ENCODE results near the gene SLC4A3. TPM values are rescaled to one million over a fixed set of nuclear protein-coding genes. Genes with fewer than 3 reads are reported as not detected.
"Not testable (repeated sequence)": the region's sequence is repeated elsewhere in the genome, so short reads cannot be mapped to it uniquely, and the experiment has no call there.

SLC4A3 gene
- polyA plus RNA-seq, 1 of the 3 experiments (the other 2 are of a cell fraction) = 12.3 TPM

- POLR2A ChIA-PET = no interaction called here
- no peaks in the 10 kb centered on the region for H3K9me3 ChIP-seq
- no peaks in the 10 kb centered on the region for H3K79me2 ChIP-seq (ENCODE audit: insufficient read depth)
- no peak overlapping the region for H3K4me2 ChIP-seq
- H3K9me2 ChIP-seq = no peaks in the 10 kb centered on the region
- H3K27me3 ChIP-seq (ENCODE audit: insufficient read depth) = no peaks in the 10 kb centered on the region
- no peaks in the 10 kb centered on the region for H3K36me3 ChIP-seq (replicated peaks in 1 of 2; ENCODE audit: control insufficient read depth in 1 of 2, insufficient read depth in 2 of 2, low read length in 1 of 2)
- no peak overlapping the region for H3K4me3 ChIP-seq (ENCODE audit: low read depth in 2 of 2, low read length in 1 of 2)
- DNase-seq = no peak
- no peak overlapping the region for H3K9ac ChIP-seq
- TF ChIP-seq ELF1 (IDR thresholded peaks at IDR 0.05) (no peak), IRF3 (IDR thresholded peaks at IDR 0.05; ENCODE audit: low read depth, low read length) (no peak), SIN3A (IDR thresholded peaks at IDR 0.05; ENCODE audit: borderline replicate concordance, low read depth, low read length) (no peak), MEF2A (IDR thresholded peaks at IDR 0.05; ENCODE audit: borderline replicate concordance, low read depth) (no peak), EP300 (IDR thresholded peaks at IDR 0.05; ENCODE audit: borderline replicate concordance in 1 of 2, low read depth in 1 of 2, low read length in 1 of 2) (no peak), CTCF (IDR thresholded peaks at IDR 0.05) (no peak), MXI1 (IDR thresholded peaks at IDR 0.05; ENCODE audit: low read depth, low read length) (no peak), EZH2phosphoT487 (IDR thresholded peaks at IDR 0.05; ENCODE audit: borderline replicate concordance, low read depth) (no peak), NRF1 (IDR thresholded peaks at IDR 0.05; ENCODE audit: low read depth, low read length) (no peak), JUND (IDR thresholded peaks at IDR 0.05) (no peak), USF2 (IDR thresholded peaks at IDR 0.05; ENCODE audit: borderline replicate concordance, low read depth, low read length) (no peak), REST (IDR thresholded peaks at IDR 0.05; ENCODE audit: low read depth, low read length) (no peak), RAD21 (IDR thresholded peaks at IDR 0.05; ENCODE audit: low read length) (no peak), TEAD4 (IDR thresholded peaks at IDR 0.05; ENCODE audit: borderline replicate concordance, insufficient read depth) (no peak), FOSL2 (IDR thresholded peaks at IDR 0.05; ENCODE audit: borderline replicate concordance, low read depth) (no peak), RCOR1 (IDR thresholded peaks at IDR 0.05; ENCODE audit: low read length) (no peak), YY1 (IDR thresholded peaks at IDR 0.05; ENCODE audit: low read depth) (no peak)
- no peak overlapping the region for H3K27ac ChIP-seq (ENCODE audit: low read depth in 2 of 2, low read length in 1 of 2)
- H3F3A ChIP-seq (replicated peaks; ENCODE audit: insufficient read depth) = no peaks in the 10 kb centered on the region
- CTCF ChIA-PET = interaction anchor here (0.7 to 2.2 kb wide), 4 partner anchors 8 to 140 kb away, joined by 3 to 12 read pairs (median 7); no protein-coding TSS in a partner anchor
- H2AFZ ChIP-seq (ENCODE audit: low read depth) = peak overlapping the region; percentile 9; the same call in 1 of the 2 replicates
- no peaks in the 10 kb centered on the region for H4K20me1 ChIP-seq (ENCODE audit: insufficient read depth)
- 28% methylated on average over 6 of the region's 6 CpGs for WGBS (ENCODE audit: low lambda C conversion rate)
- peaks cover 5 to 7% of the 10 kb centered on the region in 2 experiments; a peak in 2 of 4 replicates for H3K4me1 ChIP-seq (ENCODE audit: control insufficient read depth in 1 of 2, insufficient read depth in 2 of 2, low read depth in 1 of 2, low read length in 1 of 2)
These were observed 54.4 kb downstream of the SLC4A3 start for GRCh38 chr2:219681694-219682300.

GRCh38 chr2:219683474-219683873 is 56.0 kb downstream of the SLC4A3 start:
- H3F3A ChIP-seq (replicated peaks; ENCODE audit: insufficient read depth); H3K9me3 ChIP-seq; H3K9ac ChIP-seq; H3K27me3 ChIP-seq (ENCODE audit: insufficient read depth); H3K4me1 ChIP-seq (ENCODE audit: control insufficient read depth in 1 of 2, insufficient read depth in 2 of 2, low read depth in 1 of 2, low read length in 1 of 2); H3K9me2 ChIP-seq; H3K36me3 ChIP-seq (replicated peaks in 1 of 2; ENCODE audit: control insufficient read depth in 1 of 2, insufficient read depth in 2 of 2, low read length in 1 of 2); H3K27ac ChIP-seq (ENCODE audit: low read depth in 2 of 2, low read length in 1 of 2); H3K79me2 ChIP-seq (ENCODE audit: insufficient read depth); H4K20me1 ChIP-seq (ENCODE audit: insufficient read depth); DNase-seq; H3K4me3 ChIP-seq (ENCODE audit: low read depth in 2 of 2, low read length in 1 of 2); H3K4me2 ChIP-seq; POLR2A ChIA-PET; H2AFZ ChIP-seq (ENCODE audit: low read depth): not testable (repeated sequence)
- CTCF ChIA-PET = interaction anchor here (0.6 to 2.2 kb wide), 4 partner anchors 41 to 147 kb away, joined by 3 to 8 read pairs (median 5); no protein-coding TSS in a partner anchor
- WGBS (ENCODE audit: low lambda C conversion rate) = 35% methylated on average over 2 of the region's 2 CpGs
